Omental fat pad (tissue), 4 donors: ENCODE results near the gene TBC1D14. TPM values are rescaled to one million over a fixed set of nuclear protein-coding genes. Genes with fewer than 3 reads are reported as not detected.

Experiments used
- ATAC-seq: fragments of 150-250 bp; one replicate; pipeline ENCODE4 v1.9.1; 2016; ENCODE audit warnings: mild to moderate bottlenecking, moderate library complexity; ENCODE audit not compliant: low FRiP score
- DNase-seq: peaks from one replicate; pipeline ENCODE4 v3.0.0-alpha.2; 2019; ENCODE audit warnings: low spot score
- total RNA-seq, 4 donors: library from RNA; depleted of rRNA; stranded (reverse); fragments of >200 nt; gene quantifications; one replicate each; pipeline ENCODE4 v1.1.0, GENCODE V29; 2016
- TF ChIP-seq, protein P1 (sequence below), 3 donors: fragments of 450-650 bp; IDR thresholded peaks; one replicate each; pipeline ENCODE4 v1.5.1; 2016 to 2017; ENCODE audit warnings: antibody characterized with exemption in 3 of 3, mild to moderate bottlenecking in 3 of 3, moderate library complexity in 2 of 3

Gene TBC1D14
- total RNA-seq, 4 donors from 2014 or later = 38.0 to 58.2 (median 56.8) TPM

DNA sequence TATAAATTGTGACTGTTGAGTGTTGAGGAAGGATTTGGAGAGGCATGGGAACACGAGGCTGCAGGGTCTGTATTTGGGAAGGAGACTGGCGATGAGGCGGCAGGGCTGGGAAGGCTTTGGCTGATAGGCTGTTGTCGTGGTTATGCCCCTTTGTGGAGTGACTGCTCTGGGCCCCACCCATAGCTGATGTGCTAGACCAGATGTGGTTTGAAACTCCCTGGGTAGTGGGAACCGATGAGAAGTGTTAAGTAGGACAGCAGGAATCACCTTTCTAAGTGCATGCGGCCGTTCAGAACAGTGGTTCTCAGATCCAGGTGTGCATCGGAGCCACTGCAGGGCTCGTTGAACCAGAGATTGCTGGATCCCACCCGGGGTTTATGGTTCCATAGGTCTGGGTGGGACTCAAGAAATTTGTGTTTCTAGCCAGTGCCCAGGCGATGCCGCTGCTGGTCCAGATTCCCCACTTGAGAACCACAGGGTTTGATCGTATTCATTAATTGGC, 42.3 kb downstream of the TBC1D14 start:
- ATAC-seq = no peak
- DNase-seq = no peak
- TF ChIP-seq, protein P1, sequence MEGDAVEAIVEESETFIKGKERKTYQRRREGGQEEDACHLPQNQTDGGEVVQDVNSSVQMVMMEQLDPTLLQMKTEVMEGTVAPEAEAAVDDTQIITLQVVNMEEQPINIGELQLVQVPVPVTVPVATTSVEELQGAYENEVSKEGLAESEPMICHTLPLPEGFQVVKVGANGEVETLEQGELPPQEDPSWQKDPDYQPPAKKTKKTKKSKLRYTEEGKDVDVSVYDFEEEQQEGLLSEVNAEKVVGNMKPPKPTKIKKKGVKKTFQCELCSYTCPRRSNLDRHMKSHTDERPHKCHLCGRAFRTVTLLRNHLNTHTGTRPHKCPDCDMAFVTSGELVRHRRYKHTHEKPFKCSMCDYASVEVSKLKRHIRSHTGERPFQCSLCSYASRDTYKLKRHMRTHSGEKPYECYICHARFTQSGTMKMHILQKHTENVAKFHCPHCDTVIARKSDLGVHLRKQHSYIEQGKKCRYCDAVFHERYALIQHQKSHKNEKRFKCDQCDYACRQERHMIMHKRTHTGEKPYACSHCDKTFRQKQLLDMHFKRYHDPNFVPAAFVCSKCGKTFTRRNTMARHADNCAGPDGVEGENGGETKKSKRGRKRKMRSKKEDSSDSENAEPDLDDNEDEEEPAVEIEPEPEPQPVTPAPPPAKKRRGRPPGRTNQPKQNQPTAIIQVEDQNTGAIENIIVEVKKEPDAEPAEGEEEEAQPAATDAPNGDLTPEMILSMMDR (IDR thresholded peaks at IDR 0.05) = no peak

DNA sequence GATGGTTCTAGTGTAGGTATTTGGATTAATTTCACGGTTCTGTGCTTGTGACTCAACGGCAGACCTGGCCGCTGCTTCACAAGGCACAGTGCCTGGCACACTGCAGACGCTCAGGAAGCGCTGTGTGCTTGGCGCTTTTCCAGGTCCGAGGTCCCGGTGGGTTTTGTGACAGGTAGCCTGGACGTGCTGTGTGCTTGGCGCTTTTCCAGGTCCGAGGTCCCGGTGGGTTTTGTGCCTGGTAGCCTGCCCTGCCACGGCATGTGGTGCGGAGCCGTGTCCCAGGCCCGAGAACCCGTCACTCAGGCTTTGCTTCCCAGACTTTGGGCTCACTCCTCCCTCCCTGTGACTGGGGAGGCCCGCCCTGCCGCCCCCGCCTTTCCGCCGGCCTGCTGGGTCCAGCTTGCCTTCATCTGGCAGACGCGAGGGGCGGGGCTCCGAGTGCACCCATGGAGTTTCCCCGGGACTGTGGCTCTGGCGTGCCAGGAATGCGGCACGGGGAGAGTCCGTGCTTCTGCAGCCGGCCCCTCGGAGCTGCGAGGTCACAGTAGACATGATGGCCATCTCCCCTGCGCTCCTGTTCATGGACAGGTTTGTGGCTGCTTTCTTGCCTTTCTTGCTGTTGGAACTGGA, 44.2 kb downstream of the TBC1D14 start:
- ATAC-seq = peak; percentile 83
- TF ChIP-seq, protein P1 (IDR thresholded peaks at IDR 0.05) = no peak

DNA sequence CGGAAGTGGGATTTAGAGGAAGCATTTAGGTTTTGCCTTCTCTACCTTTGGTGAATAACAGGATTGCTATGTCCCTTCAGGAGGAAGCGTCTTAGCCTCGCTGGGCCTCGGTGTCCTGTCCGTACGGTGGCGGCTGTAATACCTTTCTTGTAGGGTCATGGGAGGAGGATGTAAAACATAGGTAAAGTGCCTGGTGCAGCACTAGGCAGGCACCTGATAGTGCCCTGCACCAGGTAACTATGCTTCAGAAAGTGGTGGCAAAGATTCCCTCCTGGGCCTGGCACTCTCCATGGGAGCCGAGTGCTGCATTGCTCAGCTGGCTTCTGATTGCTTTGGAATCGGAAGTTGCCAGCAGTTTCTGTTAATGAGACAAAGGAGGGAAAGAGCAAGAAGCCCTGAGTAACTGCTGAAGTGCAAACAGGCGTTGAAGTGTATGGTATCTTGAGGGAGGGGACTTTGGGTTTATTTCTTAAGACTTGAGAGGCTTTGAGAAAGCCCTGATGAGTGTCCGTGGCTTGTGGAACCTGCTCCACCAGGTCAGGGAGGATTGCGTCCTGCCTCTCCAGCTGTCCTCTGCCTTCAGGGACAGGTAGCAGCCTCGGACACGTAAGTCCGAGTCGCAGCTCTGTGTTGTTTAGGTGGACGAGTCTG, 45.8 kb downstream of the TBC1D14 start:
- ATAC-seq (no peak), DNase-seq (no peak)
- TF ChIP-seq, protein P1 (IDR thresholded peaks at IDR 0.05) = no peak

More for the DNA sequence above, 44.2 kb downstream of the TBC1D14 start:
- no peak for DNase-seq

DNA sequence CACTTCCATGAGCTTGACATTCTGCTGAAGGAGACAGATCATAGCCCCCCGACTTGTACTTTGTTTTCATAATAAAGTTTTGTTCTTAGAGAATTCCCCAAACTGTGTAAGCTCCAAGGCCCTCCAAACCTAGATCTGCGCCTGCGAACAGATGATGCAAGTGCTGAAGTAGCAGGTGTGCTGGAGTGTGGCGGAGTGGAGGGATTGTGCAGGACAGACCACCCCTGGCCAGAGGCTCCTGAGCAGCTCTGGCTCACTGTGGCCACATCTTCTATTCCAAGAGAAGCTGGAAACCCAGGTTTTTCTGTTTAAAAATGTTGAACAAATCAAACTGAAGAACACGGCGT, 46.4 kb downstream of the TBC1D14 start:
- TF ChIP-seq, protein P1 (IDR thresholded peaks at IDR 0.05) = no peak
- DNase-seq (no peak), ATAC-seq (no peak)

DNA sequence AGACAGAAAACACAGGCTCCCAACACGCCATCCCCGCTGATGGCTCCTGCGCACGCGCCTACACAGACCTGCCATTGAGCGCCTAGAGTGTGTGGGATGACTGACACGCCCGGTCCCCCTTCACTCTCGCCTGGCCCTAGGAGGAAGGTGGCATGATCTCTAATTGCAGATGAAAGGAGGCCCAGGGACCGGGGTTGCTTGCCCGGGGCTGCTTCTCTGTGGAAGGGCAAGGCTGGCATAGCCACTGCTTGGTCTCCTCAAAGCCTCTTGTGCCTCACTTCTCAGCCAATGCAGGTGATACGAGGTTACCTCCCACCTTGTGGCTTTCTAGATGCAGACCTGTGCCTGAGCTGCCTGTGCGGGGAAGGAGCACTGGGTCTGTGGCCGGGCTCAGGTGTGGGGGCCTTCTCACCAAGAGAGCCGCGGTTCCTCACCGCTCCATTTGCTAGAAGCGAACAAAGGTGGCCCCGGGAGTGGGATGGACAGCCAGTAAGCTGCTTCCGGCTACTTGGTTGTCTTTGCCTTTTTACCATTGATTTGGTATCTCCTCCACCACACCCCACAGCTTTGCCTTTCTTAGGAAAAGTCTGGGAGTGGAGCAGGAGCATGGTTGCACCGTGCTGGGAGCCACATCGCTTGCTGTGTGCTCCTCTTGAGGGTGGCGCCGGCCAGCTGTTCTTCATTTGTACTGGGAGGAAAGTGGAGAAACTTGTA, 47.0 kb downstream of the TBC1D14 start:
- no peak for ATAC-seq
- TF ChIP-seq, protein P1 (IDR thresholded peaks at IDR 0.05) = no peak
- DNase-seq = no peak

DNA sequence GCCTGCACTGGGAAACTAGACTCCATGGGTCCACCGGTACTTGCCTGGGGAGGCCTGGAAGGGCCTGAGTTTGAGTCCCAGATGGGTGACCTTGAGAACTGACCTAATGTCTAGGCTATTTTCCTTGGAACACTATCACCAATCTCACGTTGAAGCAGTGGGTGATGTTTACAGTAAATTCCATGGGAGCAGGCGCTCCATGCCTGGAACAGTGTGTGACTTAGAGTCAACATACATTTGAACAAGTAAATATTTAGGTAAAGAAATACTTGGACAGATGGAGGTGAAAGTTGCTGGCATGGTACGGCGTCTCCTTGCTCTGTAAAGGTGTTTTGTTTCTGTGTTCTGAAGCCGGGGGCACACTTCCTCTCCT, 47.5 kb downstream of the TBC1D14 start:
- ATAC-seq (no peak), DNase-seq (no peak)
- TF ChIP-seq, protein P1 (IDR thresholded peaks at IDR 0.05) = no peak
